Measurements from ENCODE around the gene GDPD5.

GDPD5 gene

DNA sequence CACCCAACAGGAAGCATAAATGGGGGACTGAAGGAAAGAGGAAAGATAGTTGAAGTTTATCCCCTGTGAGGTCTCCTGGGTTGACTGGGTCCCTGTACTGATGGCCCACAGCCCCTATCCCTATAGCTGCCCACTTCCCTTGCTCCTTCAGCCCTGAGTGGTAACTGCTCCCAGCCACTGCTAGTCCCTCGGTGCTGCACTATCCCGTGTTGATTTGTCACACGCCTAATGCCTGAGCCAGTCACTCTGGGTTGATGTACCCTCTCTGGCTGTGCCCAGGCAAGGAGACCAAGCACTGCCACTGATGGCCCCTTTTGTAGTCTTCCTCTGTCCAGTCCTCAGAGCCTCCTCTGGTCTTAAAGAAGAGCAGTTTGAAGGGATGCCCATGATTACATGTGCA, 9.6 kb downstream of the GDPD5 start:
- Histone ChIP-seq H3K27me3 (ENCODE audit: control insufficient read depth, low read length) (peaks cover 3% of the 10 kb centered on the region; the same call in 1 of the 2 replicates), H3K79me2 (ENCODE audit: control insufficient read depth, low read length) (no peaks in the 10 kb centered on the region), H3K36me3 (ENCODE audit: control insufficient read depth, low read length) (no peaks in the 10 kb centered on the region), H3K4me3 (ENCODE audit: low read length) (no peak overlapping the region), H3K27ac (ENCODE audit: low read depth, low read length) (no peak overlapping the region), H4K20me1 (ENCODE audit: control insufficient read depth, insufficient read depth, low read depth, low read length) (0 out of 2 replicates have a peak, but pooled peaks cover 2% of the 10 kb centered on the region), H3F3A (ENCODE audit: control insufficient read depth, insufficient read depth) (no peaks in the 10 kb centered on the region), H3K4me1 (ENCODE audit: control insufficient read depth, low read length) (peaks cover 19% of the 10 kb centered on the region), H3K9me3 (ENCODE audit: control insufficient read depth, insufficient read depth, low read length) (no peaks in the 10 kb centered on the region), H3K9me2 (replicated peaks; ENCODE audit: control insufficient read depth, low read length) (no peaks in the 10 kb centered on the region), H3K4me2 (ENCODE audit: low read length) (no peak overlapping the region)
- no peak for TF ChIP-seq EZH2phosphoT487 (IDR thresholded peaks at IDR 0.05; ENCODE audit: borderline replicate concordance, low read length)
- TF ChIP-seq, protein P1, sequence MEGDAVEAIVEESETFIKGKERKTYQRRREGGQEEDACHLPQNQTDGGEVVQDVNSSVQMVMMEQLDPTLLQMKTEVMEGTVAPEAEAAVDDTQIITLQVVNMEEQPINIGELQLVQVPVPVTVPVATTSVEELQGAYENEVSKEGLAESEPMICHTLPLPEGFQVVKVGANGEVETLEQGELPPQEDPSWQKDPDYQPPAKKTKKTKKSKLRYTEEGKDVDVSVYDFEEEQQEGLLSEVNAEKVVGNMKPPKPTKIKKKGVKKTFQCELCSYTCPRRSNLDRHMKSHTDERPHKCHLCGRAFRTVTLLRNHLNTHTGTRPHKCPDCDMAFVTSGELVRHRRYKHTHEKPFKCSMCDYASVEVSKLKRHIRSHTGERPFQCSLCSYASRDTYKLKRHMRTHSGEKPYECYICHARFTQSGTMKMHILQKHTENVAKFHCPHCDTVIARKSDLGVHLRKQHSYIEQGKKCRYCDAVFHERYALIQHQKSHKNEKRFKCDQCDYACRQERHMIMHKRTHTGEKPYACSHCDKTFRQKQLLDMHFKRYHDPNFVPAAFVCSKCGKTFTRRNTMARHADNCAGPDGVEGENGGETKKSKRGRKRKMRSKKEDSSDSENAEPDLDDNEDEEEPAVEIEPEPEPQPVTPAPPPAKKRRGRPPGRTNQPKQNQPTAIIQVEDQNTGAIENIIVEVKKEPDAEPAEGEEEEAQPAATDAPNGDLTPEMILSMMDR (IDR thresholded peaks at IDR 0.05; ENCODE audit: low read depth, low read length, poor library complexity, severe bottlenecking): no peak

DNA sequence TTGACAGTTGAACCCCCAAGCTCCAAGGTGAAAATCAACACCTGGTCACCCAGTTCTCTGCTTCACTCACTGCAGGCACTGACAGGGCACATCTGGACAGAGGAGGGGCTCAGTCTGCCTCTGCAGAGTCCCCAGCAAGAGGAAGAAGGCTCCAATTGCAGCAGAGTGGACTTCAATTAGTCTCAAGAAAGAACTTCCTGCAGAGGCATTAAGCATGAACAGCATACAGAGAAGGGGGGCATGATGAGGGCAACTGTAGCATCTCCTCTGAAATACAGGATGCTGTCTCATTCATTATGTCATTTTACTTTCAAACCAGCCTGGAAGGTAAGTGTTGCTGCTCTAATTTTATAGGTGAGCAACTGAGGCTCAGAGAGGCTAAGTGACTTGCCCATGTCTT, 11.1 kb downstream of the GDPD5 start:
- TF ChIP-seq, protein P1 (IDR thresholded peaks at IDR 0.05; ENCODE audit: low read depth, low read length, poor library complexity, severe bottlenecking): no peak
- no peak for TF ChIP-seq EZH2phosphoT487 (IDR thresholded peaks at IDR 0.05; ENCODE audit: borderline replicate concordance, low read length)
- H3K79me2 ChIP-seq (ENCODE audit: control insufficient read depth, low read length): no peaks in the 10 kb centered on the region
- peak overlapping the region; percentile 37 for H3K4me2 ChIP-seq (ENCODE audit: low read length)

DNA sequence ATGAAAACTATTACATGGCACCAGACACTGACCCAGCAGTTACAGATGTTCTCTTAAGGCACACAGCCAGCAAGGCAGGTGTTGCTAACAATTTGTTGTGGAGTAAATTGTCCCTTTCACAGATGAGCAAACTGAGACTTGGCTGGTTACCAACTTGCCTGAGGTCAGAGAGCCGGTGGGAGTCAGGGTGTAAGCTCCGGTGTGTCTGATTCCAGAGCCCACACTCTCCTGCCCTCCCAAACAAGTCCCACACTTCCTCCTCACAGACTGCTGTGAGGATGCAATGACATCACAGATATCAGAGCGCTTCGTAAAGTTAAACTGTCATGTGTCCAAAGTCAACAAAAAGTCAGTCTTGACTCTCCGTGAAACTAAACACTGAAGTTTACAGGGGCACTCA, 12.5 kb downstream of the GDPD5 start:
- H3K36me3 ChIP-seq (ENCODE audit: control insufficient read depth, low read length): no peaks in the 10 kb centered on the region
- H4K20me1 ChIP-seq (ENCODE audit: control insufficient read depth, insufficient read depth, low read depth, low read length): 0 out of 2 replicates have a peak, but pooled peaks cover 2% of the 10 kb centered on the region
- H3K4me1 ChIP-seq (ENCODE audit: control insufficient read depth, low read length): peaks cover 30% of the 10 kb centered on the region
- H3K27ac ChIP-seq (ENCODE audit: low read depth, low read length): no peak overlapping the region
- H3K4me2 ChIP-seq (ENCODE audit: low read length): no peak overlapping the region
- no peaks in the 10 kb centered on the region for H3K79me2 ChIP-seq (ENCODE audit: control insufficient read depth, low read length)
- TF ChIP-seq, protein P1 (IDR thresholded peaks at IDR 0.05; ENCODE audit: low read depth, low read length, poor library complexity, severe bottlenecking): no peak
- no peak for TF ChIP-seq EZH2phosphoT487 (IDR thresholded peaks at IDR 0.05; ENCODE audit: borderline replicate concordance, low read length)
- no peaks in the 10 kb centered on the region for H3K9me3 ChIP-seq (ENCODE audit: control insufficient read depth, insufficient read depth, low read length)
- no peaks in the 10 kb centered on the region for H3K9me2 ChIP-seq (replicated peaks; ENCODE audit: control insufficient read depth, low read length)
- no peaks in the 10 kb centered on the region for H3F3A ChIP-seq (ENCODE audit: control insufficient read depth, insufficient read depth)
- H3K27me3 ChIP-seq (ENCODE audit: control insufficient read depth, low read length): peaks cover 3% of the 10 kb centered on the region; the same call in 1 of the 2 replicates
- H3K4me3 ChIP-seq (ENCODE audit: low read length): no peak overlapping the region

More for the DNA sequence above, 11.1 kb downstream of the GDPD5 start:
- Histone ChIP-seq H3K36me3 (ENCODE audit: control insufficient read depth, low read length) (no peaks in the 10 kb centered on the region), H4K20me1 (ENCODE audit: control insufficient read depth, insufficient read depth, low read depth, low read length) (0 out of 2 replicates have a peak, but pooled peaks cover 2% of the 10 kb centered on the region), H3K9me3 (ENCODE audit: control insufficient read depth, insufficient read depth, low read length) (no peaks in the 10 kb centered on the region), H3F3A (ENCODE audit: control insufficient read depth, insufficient read depth) (no peaks in the 10 kb centered on the region), H3K4me1 (ENCODE audit: control insufficient read depth, low read length) (peaks cover 19% of the 10 kb centered on the region), H3K4me3 (ENCODE audit: low read length) (no peak overlapping the region), H3K27me3 (ENCODE audit: control insufficient read depth, low read length) (peaks cover 3% of the 10 kb centered on the region; the same call in 1 of the 2 replicates), H3K9me2 (replicated peaks; ENCODE audit: control insufficient read depth, low read length) (no peaks in the 10 kb centered on the region), H3K27ac (ENCODE audit: low read depth, low read length) (no peak overlapping the region)

Data from DOHH2 (cell line).